Measurements from ENCODE around the gene KLHL26. TPM values are rescaled to one million over a fixed set of nuclear protein-coding genes. Genes with fewer than 3 reads are reported as not detected.

KLHL26 gene
- total RNA-seq, 1 donor from 2014 or later = 12.0 TPM

GRCh38 chr19:18716857-18717256 lies 80.0 kb downstream of the KLHL26 start:
- Mint-ChIP-seq H3K36me3 (ENCODE audit: unreplicated experiment) (peaks cover 6% of the 10 kb centered on the region), H3K9me3 (ENCODE audit: unreplicated experiment) (peaks cover 6% of the 10 kb centered on the region), H3K4me1 (ENCODE audit: low read depth, unreplicated experiment) (peaks cover 23% of the 10 kb centered on the region), H3K4me3 (ENCODE audit: unreplicated experiment) (peak overlapping the region; percentile 5), H3K27ac (ENCODE audit: unreplicated experiment) (peak overlapping the region; percentile 88), H3K27me3 (ENCODE audit: unreplicated experiment) (peaks cover 11% of the 10 kb centered on the region)
- DNase-seq = no peak
- TF ChIP-seq CTCF (IDR thresholded peaks at IDR 0.05; ENCODE audit: partially characterized antibody, unreplicated experiment) = no peak

- Mint-ChIP-seq H3K4me1 (ENCODE audit: low read depth, unreplicated experiment) (peaks cover 23% of the 10 kb centered on the region), H3K9me3 (ENCODE audit: unreplicated experiment) (peaks cover 6% of the 10 kb centered on the region), H3K27me3 (ENCODE audit: unreplicated experiment) (peaks cover 11% of the 10 kb centered on the region), H3K36me3 (ENCODE audit: unreplicated experiment) (peaks cover 6% of the 10 kb centered on the region), H3K4me3 (ENCODE audit: unreplicated experiment) (no peak overlapping the region), H3K27ac (ENCODE audit: unreplicated experiment) (peak overlapping the region; percentile 72)
- DNase-seq = peak; percentile 46
- no peak for TF ChIP-seq CTCF (IDR thresholded peaks at IDR 0.05; ENCODE audit: partially characterized antibody, unreplicated experiment)
Observed at GRCh38 chr19:18717601-18718000, 80.8 kb downstream of the KLHL26 start.

- H3K4me3 Mint-ChIP-seq (ENCODE audit: unreplicated experiment) = peak overlapping the region; percentile 17
- peaks cover 6% of the 10 kb centered on the region for H3K9me3 Mint-ChIP-seq (ENCODE audit: unreplicated experiment)
- H3K27me3 Mint-ChIP-seq (ENCODE audit: unreplicated experiment) = peaks cover 11% of the 10 kb centered on the region
- peaks cover 21% of the 10 kb centered on the region for H3K4me1 Mint-ChIP-seq (ENCODE audit: low read depth, unreplicated experiment)
- no peak for DNase-seq
- peak overlapping the region; percentile 72 for H3K27ac Mint-ChIP-seq (ENCODE audit: unreplicated experiment)
- peaks cover 6% of the 10 kb centered on the region for H3K36me3 Mint-ChIP-seq (ENCODE audit: unreplicated experiment)
- no peak for TF ChIP-seq CTCF (IDR thresholded peaks at IDR 0.05; ENCODE audit: partially characterized antibody, unreplicated experiment)
Observed at GRCh38 chr19:18718015-18718526, 81.2 kb downstream of the KLHL26 start.

- Mint-ChIP-seq H3K4me1 (ENCODE audit: low read depth, unreplicated experiment) (peaks cover 23% of the 10 kb centered on the region), H3K4me3 (ENCODE audit: unreplicated experiment) (peak overlapping the region; percentile 47), H3K27me3 (ENCODE audit: unreplicated experiment) (peaks cover 11% of the 10 kb centered on the region), H3K36me3 (ENCODE audit: unreplicated experiment) (peaks cover 6% of the 10 kb centered on the region), H3K9me3 (ENCODE audit: unreplicated experiment) (peaks cover 6% of the 10 kb centered on the region), H3K27ac (ENCODE audit: unreplicated experiment) (peak overlapping the region; percentile 38)
- no peak for TF ChIP-seq CTCF (IDR thresholded peaks at IDR 0.05; ENCODE audit: partially characterized antibody, unreplicated experiment)
- no peak for DNase-seq
Observed at GRCh38 chr19:18718846-18719458, 82.1 kb downstream of the KLHL26 start.

GRCh38 chr19:18719541-18719940 lies 82.7 kb downstream of the KLHL26 start:
- peaks cover 6% of the 10 kb centered on the region for H3K9me3 Mint-ChIP-seq (ENCODE audit: unreplicated experiment)
- peaks cover 11% of the 10 kb centered on the region for H3K27me3 Mint-ChIP-seq (ENCODE audit: unreplicated experiment)
- TF ChIP-seq CTCF (IDR thresholded peaks at IDR 0.05; ENCODE audit: partially characterized antibody, unreplicated experiment) = no peak
- DNase-seq = no peak
- H3K27ac Mint-ChIP-seq (ENCODE audit: unreplicated experiment) = no peak overlapping the region
- H3K36me3 Mint-ChIP-seq (ENCODE audit: unreplicated experiment) = peaks cover 6% of the 10 kb centered on the region
- peaks cover 29% of the 10 kb centered on the region for H3K4me1 Mint-ChIP-seq (ENCODE audit: low read depth, unreplicated experiment)
- no peak overlapping the region for H3K4me3 Mint-ChIP-seq (ENCODE audit: unreplicated experiment)
